ENCODE results near the gene FREM2.

GRCh38 chr13:38819596-38819995 lies 132.7 kb downstream of the FREM2 start:
- TF ChIP-seq CTCF (conservative IDR thresholded peaks at IDR 0.05; ENCODE audit: low read depth, low read length) (no peak), FOS (IDR thresholded peaks at IDR 0.05; ENCODE audit: low read depth, low read length) (no peak)

Data from IMR-90 (cell line).